Measurements from ENCODE around the gene EVL.
A peak's percentile ranks its signal among the peaks of the same experiment; 100 is the strongest.

The EVL gene

DNA sequence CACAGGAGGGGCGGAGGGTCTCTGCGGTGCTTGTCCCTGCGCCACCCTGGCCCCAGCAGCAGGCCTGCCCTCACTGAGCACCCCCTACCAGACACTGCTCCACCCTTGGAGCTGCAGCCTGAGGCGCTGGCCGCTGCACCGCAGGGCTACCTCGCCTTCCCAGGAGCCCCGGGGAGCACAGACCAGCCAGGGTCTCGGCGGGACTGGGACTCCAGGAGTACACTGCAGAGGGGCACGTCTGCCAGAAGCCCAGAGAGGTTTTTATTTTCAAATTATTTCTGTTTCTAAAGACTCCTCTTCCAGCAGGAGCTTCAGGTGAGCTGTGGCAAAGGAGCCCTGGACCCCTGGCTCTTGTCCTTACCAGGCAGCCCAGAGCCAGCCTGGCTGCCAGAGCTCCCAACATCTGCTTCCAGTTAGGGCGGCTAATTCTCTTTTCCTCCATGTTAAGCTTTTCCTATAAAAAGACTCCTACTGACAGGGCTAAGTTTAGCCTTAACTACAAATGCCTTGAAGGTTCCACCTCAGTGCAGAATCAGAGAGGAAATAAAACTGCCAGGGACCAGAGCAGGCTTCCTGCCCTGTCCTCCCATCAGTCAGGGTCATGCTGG lies 67.8 kb downstream of the EVL start:
- DNase-seq: no peak

- DNase-seq: no peak
These were observed 69.4 kb downstream of the EVL start for GRCh38 chr14:100134586-100134985.

GRCh38 chr14:100135073-100135472 lies 69.9 kb downstream of the EVL start:
- no peak for DNase-seq

GRCh38 chr14:100135784-100136183 lies 70.6 kb downstream of the EVL start:
- DNase-seq: no peak

- no peak for DNase-seq
These were observed 72.0 kb downstream of the EVL start for GRCh38 chr14:100137173-100137572.

DNA sequence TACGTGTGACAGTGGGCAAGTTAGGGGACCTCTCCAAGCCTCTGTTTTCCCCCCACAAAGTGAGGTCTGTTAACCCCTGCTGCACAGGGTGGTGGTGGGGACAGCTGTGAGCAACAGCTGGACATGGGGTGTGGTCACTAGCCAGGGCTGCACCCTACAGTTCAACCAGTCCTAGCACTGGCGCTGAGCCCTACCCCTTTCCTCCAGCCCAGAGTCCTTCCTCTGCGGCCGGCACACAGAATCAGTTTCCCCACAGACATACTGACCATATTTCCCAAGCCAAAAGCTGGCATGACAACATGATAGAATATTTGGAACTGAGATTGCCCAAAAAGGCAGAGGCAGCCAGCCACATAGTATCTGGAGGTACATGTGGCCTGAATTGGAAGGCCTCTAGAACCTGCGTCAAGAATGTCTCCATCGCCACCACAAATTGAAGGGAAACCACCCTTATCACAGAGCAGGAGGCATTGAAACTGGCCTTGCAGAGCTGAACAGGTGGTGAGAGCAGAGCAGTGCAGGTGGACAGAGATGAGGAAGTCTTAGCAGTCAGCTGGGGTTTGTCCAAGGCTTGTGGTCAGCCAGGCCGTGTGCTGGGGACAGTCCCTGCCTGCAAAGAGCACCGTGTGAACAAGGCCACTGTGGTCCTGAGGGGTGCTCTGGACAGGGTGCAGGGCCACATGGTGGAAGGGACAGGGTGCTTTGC lies 73.0 kb downstream of the EVL start:
- DNase-seq: peak; percentile 55

DNA sequence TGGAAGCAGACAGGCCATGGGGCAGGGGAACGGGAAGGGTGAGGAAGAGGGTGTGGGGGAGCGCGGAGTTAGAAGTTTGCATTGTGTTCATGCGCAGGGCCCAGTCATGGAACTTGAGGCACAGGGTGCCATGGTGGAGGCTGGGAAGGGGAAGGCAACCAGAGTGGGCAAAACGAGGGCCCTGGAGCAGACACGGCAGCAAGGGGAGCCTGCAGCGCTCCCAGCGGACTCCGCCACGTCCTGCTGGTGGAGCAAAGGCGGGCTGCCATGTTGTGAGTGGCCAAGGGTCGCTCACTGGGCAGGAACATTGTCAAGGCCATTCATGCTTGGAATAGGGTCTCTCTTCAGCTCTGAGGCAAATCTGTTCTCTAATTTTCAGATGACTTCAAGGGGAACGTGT lies 73.7 kb downstream of the EVL start:
- no peak for DNase-seq

DNA sequence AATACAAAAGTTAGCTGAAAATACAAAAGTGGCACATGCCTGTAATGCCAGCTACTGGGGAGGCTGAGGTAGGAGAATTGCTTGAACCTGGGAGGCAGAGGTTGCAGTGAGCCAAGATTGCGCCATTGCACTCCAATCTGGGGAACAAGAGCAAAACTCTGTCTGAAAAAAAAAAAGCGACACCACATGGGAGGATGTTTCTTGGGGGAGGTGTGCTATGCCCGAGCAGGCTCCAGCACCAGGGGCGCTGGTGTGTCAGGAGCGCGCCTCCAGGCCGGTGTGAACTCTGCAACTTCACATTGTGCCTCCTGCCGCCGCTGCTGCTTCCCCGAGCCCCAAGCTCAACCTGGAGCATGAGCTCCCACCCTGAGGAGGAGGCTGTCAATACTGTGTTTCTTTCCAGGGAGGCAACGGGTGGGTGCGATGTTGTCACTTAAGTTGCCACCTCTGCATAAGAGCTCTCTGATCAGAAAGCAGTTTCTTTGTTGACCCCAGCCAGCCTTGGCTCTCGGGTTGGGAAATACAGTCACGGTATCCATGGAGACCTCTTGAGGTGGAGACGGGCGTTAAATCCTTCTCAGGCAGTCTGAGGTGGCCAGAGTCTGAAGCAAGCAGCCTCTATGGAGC lies 75.3 kb downstream of the EVL start:
- peak; percentile 88 for DNase-seq

DNA sequence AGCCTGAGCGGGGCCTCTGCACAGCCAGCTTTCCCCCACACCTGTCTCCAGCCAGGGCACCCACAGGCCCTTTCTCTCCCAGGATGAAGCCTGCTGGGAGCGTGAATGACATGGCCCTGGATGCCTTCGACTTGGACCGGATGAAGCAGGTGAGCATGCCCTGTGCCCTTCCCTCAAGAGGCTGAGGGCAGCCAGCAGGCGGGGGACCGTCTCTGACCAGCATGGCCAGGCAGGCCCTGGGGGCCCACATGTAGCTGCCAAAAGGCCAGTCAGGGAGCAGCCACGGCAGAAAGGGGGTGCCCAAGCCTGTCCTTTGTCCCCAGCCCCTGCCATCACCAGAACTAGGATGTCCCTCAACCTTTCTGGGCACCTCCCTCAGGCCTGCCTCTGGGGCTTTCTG lies 75.9 kb downstream of the EVL start:
- no peak for DNase-seq

- DNase-seq: peak; percentile 99
These were observed 77.1 kb downstream of the EVL start for GRCh38 chr14:100142073-100143040.

- no peak for DNase-seq
These were observed 78.3 kb downstream of the EVL start for GRCh38 chr14:100143523-100143922.

DNA sequence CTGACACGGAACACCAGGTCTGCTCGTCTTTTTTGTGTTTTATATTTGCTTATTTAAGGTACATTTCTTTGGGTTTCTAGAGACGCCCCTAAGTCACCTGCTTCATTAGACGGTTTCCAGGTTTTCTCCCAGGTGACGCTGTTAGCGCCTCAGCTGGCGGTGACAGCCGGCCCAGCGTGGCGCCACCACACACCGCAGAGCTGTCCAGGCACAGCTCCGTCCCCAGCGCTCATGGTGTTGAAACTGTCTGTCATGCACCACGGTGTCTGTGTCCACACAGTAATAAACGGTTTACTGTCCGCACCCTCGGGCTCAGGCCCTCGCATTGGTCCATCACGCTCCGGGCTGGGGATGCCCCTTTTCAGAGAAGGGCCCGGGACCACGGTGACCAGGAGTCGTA lies 78.7 kb downstream of the EVL start:
- DNase-seq: no peak

GRCh38 chr14:100144645-100144995 lies 79.4 kb downstream of the EVL start:
- no peak for DNase-seq

- peak; percentile 48 for DNase-seq
These were observed 79.9 kb downstream of the EVL start for GRCh38 chr14:100144996-100145646.

GRCh38 chr14:100145682-100146464 lies 80.7 kb downstream of the EVL start:
- no peak for DNase-seq

DNA sequence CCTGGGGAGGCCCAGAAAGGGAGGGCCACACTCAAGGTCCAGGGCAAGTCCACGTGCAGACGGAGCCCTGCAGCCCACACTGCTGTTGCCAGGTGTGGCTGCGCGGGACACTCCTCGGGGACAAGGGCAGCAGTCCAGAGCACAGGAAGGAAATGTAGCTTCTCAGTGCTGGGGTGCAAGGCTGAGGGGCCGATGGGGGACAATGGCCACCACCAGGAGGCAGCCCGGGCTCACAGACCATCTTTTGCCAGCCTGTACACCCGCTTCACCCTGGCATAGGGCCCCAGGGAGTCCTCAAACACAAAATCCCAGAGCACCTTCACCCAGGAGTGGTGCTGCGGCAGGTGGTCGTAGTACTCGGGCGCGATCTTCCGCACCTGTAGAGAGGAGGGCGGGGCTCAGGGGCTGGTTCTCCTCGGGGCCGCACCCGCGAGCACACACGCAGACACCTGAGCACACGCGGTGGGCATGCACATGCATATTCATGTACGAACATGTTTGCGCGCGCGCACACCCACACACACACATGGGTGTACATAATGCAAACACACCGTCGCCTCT lies 81.4 kb downstream of the EVL start:
- DNase-seq: peak; percentile 65

- DNase-seq: peak; percentile 87
These were observed 82.0 kb downstream of the EVL start for GRCh38 chr14:100147181-100147631.

GRCh38 chr14:100147691-100148464 lies 82.7 kb downstream of the EVL start:
- no peak for DNase-seq

DNA sequence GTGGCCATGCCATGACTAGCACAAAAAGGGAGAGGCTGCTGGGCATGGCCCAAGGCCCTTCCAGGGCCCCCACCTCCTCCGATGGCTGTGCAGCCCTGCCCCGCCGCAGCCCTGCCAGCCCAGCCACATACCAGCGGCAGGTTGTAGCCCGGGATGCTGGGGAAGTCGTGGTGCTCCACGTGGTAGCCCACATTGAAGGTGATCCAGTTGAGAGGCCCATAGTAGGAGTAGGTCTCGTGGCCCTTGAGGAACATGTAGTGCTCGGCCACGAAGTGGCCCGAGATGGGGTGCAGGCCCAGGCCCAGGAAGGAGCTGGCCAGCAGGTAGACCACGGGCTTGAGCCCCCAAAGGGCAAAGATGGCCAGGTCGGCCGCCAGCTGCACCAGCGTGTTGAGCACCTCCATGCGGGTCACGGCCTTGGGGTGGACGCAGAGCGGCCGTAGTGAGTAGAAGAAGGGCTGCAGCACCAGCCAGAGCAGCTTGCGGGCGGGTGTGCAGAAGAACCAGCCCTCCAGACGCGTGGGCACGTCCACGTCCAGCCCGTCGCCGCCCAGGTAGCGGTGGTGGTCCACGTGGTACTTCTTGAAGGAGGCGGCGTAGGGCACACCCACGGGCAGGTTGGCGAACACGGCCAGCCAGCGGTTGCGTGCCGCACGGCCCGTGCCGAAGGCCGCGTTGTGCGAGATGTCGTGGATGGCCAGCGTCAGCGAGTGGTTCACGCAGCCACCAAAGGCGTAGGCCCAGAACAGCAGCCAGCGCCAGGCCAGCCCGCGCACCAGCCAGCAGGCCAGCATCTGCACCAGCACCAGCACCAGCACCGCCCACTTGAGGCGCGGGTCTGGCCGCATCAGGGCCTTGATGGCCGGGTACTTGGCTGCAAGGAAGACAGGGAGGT lies 83.9 kb downstream of the EVL start:
- no peak for DNase-seq
